GM12891 (cell line): ENCODE measurements around the gene ARHGEF37.

Source experiments
- PAX5 ChIP-seq: IDR thresholded peaks from 2 replicates; pipeline ENCODE4 v1.6.1; 2011; ENCODE audit warnings: low read length, moderate library complexity, mild to moderate bottlenecking; ENCODE audit not compliant: insufficient read depth, severe bottlenecking
- POLR2AphosphoS5 ChIP-seq: IDR thresholded peaks from 2 replicates; pipeline ENCODE4 v1.6.1; 2011; ENCODE audit warnings: low read depth, low read length, control low read depth
- POU2F2 ChIP-seq: IDR thresholded peaks from 2 replicates; pipeline ENCODE4 v1.6.1; 2011; ENCODE audit warnings: low read depth, mild to moderate bottlenecking, control low read depth, low read length, moderate library complexity

- no peak for TF ChIP-seq POU2F2
- TF ChIP-seq PAX5, result no peak
- no peak for TF ChIP-seq POLR2AphosphoS5
Observed at GRCh38 chr5:149594206-149594895, 13.1 kb downstream of the ARHGEF37 start.
